Measurements from ENCODE around the gene RNF38. TPM values are rescaled to one million over a fixed set of nuclear protein-coding genes. Genes with fewer than 3 reads are reported as not detected.
A peak's percentile ranks its signal among the peaks of the same experiment; 100 is the strongest.

RNF38 gene
- total and polyA plus RNA-seq, 2 experiments from 2014 or later: 13.7 to 61.9 TPM

DNA sequence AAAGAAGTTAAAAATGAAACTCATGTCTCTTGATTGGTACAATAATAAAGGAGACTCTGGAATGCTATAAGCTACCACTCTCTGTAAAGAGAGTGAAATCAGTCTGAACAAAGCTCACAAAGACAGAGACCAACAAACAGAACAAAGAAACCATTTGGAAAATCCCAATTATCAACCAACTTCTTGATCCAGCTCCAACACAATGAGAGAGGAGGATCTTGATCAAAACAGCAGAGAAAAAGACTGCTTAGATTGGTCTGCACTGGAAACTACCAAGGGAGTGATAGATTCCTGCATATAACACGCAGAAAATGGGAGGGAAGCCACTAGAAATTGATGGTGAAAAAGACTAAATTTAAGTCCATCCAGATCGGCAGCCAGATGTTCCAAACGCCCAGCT is 23.1 kb upstream of the RNF38 start:
- H3K79me2 ChIP-seq (replicated peaks; ENCODE audit: insufficient read depth): peaks cover 93% of the 10 kb centered on the region
- H3K4me3 Mint-ChIP-seq: no peak overlapping the region
- H3F3A ChIP-seq (replicated peaks; ENCODE audit: low read depth): no peaks in the 10 kb centered on the region
- 0 out of 2 replicates have a peak overlapping the region, but pooled peaks have one; percentile 60 for H3K27ac ChIP-seq (ENCODE audit: low read depth)
- DNase-seq (ENCODE audit: low spot score) (no peak), ATAC-seq (no peak)
- no peaks in the 10 kb centered on the region for H3K27me3 ChIP-seq (ENCODE audit: insufficient read depth)
- peaks cover 24% of the 10 kb centered on the region for H3K36me3 Mint-ChIP-seq (ENCODE audit: low read depth)
- H3K36me3 ChIP-seq (ENCODE audit: insufficient read depth): no peaks in the 10 kb centered on the region
- no peak overlapping the region for H3K4me2 ChIP-seq
- H3K4me1 Mint-ChIP-seq: no peaks in the 10 kb centered on the region
- H3K4me3 ChIP-seq: no peak overlapping the region
- H3K4me1 ChIP-seq (ENCODE audit: insufficient read depth): no peaks in the 10 kb centered on the region
- peaks cover 4% of the 10 kb centered on the region; the same call in 1 of the 3 replicates for H3K9me3 Mint-ChIP-seq
- no peaks in the 10 kb centered on the region for H3K27me3 Mint-ChIP-seq (ENCODE audit: insufficient read depth, low read depth, poor library complexity)
- H4K20me1 ChIP-seq (replicated peaks; ENCODE audit: insufficient read depth): peaks cover 29% of the 10 kb centered on the region
- H3K9me2 ChIP-seq (ENCODE audit: insufficient read depth): no peaks in the 10 kb centered on the region
- TF ChIP-seq STAT1 (IDR thresholded peaks at IDR 0.05; ENCODE audit: unreplicated experiment) (no peak), JUNB (IDR thresholded peaks at IDR 0.05; ENCODE audit: unreplicated experiment) (no peak), POLR2AphosphoS5 (IDR thresholded peaks at IDR 0.05; ENCODE audit: low read depth) (no peak), NANOG (IDR thresholded peaks at IDR 0.05; ENCODE audit: borderline replicate concordance) (no peak), ZNF114 (CRISPR knock-in tag; IDR thresholded peaks at IDR 0.05) (no peak), ZNF331 (CRISPR knock-in tag; IDR thresholded peaks at IDR 0.05; ENCODE audit: low read depth) (no peak)
- TF ChIP-seq, protein P1, sequence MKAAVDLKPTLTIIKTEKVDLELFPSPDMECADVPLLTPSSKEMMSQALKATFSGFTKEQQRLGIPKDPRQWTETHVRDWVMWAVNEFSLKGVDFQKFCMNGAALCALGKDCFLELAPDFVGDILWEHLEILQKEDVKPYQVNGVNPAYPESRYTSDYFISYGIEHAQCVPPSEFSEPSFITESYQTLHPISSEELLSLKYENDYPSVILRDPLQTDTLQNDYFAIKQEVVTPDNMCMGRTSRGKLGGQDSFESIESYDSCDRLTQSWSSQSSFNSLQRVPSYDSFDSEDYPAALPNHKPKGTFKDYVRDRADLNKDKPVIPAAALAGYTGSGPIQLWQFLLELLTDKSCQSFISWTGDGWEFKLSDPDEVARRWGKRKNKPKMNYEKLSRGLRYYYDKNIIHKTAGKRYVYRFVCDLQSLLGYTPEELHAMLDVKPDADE (IDR thresholded peaks at IDR 0.05): no peak
- TF ChIP-seq, protein P2, sequence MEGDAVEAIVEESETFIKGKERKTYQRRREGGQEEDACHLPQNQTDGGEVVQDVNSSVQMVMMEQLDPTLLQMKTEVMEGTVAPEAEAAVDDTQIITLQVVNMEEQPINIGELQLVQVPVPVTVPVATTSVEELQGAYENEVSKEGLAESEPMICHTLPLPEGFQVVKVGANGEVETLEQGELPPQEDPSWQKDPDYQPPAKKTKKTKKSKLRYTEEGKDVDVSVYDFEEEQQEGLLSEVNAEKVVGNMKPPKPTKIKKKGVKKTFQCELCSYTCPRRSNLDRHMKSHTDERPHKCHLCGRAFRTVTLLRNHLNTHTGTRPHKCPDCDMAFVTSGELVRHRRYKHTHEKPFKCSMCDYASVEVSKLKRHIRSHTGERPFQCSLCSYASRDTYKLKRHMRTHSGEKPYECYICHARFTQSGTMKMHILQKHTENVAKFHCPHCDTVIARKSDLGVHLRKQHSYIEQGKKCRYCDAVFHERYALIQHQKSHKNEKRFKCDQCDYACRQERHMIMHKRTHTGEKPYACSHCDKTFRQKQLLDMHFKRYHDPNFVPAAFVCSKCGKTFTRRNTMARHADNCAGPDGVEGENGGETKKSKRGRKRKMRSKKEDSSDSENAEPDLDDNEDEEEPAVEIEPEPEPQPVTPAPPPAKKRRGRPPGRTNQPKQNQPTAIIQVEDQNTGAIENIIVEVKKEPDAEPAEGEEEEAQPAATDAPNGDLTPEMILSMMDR (conservative IDR thresholded peaks at IDR 0.05; ENCODE audit: low read depth in 2 of 2): no peak
- TF ChIP-seq, protein P3, sequence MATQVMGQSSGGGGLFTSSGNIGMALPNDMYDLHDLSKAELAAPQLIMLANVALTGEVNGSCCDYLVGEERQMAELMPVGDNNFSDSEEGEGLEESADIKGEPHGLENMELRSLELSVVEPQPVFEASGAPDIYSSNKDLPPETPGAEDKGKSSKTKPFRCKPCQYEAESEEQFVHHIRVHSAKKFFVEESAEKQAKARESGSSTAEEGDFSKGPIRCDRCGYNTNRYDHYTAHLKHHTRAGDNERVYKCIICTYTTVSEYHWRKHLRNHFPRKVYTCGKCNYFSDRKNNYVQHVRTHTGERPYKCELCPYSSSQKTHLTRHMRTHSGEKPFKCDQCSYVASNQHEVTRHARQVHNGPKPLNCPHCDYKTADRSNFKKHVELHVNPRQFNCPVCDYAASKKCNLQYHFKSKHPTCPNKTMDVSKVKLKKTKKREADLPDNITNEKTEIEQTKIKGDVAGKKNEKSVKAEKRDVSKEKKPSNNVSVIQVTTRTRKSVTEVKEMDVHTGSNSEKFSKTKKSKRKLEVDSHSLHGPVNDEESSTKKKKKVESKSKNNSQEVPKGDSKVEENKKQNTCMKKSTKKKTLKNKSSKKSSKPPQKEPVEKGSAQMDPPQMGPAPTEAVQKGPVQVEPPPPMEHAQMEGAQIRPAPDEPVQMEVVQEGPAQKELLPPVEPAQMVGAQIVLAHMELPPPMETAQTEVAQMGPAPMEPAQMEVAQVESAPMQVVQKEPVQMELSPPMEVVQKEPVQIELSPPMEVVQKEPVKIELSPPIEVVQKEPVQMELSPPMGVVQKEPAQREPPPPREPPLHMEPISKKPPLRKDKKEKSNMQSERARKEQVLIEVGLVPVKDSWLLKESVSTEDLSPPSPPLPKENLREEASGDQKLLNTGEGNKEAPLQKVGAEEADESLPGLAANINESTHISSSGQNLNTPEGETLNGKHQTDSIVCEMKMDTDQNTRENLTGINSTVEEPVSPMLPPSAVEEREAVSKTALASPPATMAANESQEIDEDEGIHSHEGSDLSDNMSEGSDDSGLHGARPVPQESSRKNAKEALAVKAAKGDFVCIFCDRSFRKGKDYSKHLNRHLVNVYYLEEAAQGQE (IDR thresholded peaks at IDR 0.05; ENCODE audit: unreplicated experiment): no peak
- TF ChIP-seq, protein P4, sequence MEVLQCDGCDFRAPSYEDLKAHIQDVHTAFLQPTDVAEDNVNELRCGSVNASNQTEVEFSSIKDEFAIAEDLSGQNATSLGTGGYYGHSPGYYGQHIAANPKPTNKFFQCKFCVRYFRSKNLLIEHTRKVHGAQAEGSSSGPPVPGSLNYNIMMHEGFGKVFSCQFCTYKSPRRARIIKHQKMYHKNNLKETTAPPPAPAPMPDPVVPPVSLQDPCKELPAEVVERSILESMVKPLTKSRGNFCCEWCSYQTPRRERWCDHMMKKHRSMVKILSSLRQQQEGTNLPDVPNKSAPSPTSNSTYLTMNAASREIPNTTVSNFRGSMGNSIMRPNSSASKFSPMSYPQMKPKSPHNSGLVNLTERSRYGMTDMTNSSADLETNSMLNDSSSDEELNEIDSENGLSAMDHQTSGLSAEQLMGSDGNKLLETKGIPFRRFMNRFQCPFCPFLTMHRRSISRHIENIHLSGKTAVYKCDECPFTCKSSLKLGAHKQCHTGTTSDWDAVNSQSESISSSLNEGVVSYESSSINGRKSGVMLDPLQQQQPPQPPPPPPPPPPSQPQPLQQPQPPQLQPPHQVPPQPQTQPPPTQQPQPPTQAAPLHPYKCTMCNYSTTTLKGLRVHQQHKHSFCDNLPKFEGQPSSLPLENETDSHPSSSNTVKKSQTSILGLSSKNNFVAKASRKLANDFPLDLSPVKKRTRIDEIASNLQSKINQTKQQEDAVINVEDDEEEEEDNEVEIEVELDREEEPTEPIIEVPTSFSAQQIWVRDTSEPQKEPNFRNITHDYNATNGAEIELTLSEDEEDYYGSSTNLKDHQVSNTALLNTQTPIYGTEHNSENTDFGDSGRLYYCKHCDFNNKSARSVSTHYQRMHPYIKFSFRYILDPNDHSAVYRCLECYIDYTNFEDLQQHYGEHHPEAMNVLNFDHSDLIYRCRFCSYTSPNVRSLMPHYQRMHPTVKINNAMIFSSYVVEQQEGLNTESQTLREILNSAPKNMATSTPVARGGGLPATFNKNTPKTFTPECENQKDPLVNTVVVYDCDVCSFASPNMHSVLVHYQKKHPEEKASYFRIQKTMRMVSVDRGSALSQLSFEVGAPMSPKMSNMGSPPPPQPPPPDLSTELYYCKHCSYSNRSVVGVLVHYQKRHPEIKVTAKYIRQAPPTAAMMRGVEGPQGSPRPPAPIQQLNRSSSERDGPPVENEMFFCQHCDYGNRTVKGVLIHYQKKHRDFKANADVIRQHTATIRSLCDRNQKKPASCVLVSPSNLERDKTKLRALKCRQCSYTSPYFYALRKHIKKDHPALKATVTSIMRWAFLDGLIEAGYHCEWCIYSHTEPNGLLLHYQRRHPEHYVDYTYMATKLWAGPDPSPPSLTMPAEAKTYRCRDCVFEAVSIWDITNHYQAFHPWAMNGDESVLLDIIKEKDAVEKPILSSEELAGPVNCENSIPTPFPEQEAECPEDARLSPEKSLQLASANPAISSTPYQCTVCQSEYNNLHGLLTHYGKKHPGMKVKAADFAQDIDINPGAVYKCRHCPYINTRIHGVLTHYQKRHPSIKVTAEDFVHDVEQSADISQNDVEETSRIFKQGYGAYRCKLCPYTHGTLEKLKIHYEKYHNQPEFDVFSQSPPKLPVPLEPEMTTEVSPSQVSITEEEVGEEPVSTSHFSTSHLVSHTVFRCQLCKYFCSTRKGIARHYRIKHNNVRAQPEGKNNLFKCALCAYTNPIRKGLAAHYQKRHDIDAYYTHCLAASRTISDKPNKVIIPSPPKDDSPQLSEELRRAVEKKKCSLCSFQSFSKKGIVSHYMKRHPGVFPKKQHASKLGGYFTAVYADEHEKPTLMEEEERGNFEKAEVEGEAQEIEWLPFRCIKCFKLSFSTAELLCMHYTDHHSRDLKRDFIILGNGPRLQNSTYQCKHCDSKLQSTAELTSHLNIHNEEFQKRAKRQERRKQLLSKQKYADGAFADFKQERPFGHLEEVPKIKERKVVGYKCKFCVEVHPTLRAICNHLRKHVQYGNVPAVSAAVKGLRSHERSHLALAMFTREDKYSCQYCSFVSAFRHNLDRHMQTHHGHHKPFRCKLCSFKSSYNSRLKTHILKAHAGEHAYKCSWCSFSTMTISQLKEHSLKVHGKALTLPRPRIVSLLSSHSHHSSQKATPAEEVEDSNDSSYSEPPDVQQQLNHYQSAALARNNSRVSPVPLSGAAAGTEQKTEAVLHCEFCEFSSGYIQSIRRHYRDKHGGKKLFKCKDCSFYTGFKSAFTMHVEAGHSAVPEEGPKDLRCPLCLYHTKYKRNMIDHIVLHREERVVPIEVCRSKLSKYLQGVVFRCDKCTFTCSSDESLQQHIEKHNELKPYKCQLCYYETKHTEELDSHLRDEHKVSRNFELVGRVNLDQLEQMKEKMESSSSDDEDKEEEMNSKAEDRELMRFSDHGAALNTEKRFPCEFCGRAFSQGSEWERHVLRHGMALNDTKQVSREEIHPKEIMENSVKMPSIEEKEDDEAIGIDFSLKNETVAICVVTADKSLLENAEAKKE (CRISPR knock-in tag; IDR thresholded peaks at IDR 0.05): no peak
- no peak overlapping the region for H3K27ac Mint-ChIP-seq
- H2AFZ ChIP-seq: no peak overlapping the region

Data from GM23338 (cell line).